Measurements from ENCODE around the gene DNAJC10.

DNA sequence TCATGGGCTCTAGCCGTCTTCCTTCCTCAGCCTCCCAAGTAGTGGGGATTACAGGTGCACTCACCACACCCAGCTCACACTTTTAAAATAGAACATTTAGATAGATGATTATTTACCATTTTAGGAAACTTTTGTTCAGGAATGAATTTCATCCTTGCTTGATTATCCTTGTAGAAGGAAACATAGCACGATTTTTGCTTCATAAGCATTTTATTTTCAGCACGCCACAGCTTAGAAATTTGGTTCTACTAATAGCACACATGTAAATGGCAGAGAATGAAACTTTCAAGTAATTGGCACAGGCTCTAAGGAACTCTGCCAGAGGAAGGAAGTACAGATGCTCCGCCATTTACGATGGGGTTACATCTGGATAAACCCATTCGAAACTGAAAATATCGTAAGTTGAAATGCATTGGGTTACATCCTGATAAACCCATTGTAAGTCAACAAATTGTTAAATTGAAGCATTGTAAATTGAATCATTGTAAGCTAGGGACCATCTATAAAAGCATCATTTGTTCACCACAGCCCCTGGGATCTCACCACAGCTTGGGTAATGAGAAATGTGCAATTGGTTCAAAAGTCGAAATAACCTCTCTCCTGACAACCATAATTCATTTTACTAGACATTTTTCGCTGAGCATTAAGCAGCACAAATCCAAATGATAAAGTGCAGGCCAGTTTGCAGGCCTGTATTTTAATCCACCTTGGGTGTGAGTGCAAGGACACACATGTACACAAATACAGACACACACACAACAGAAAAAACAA, 117.2 kb downstream of the DNAJC10 start:
- TF ChIP-seq TAF1 (IDR thresholded peaks at IDR 0.05; ENCODE audit: low read depth) (no peak), EGR1 (IDR thresholded peaks at IDR 0.05) (no peak), YY1 (IDR thresholded peaks at IDR 0.05; ENCODE audit: low read depth) (no peak), ZBTB7A (IDR thresholded peaks at IDR 0.05; ENCODE audit: low read depth) (no peak), TEAD4 (IDR thresholded peaks at IDR 0.05) (no peak), EP300 (IDR thresholded peaks at IDR 0.05; ENCODE audit: borderline replicate concordance) (no peak), CREB1 (IDR thresholded peaks at IDR 0.05; ENCODE audit: low read depth) (no peak)
- TF ChIP-seq, protein P1, sequence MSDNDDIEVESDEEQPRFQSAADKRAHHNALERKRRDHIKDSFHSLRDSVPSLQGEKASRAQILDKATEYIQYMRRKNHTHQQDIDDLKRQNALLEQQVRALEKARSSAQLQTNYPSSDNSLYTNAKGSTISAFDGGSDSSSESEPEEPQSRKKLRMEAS (IDR thresholded peaks at IDR 0.05): no peak
- TF ChIP-seq, protein P2, sequence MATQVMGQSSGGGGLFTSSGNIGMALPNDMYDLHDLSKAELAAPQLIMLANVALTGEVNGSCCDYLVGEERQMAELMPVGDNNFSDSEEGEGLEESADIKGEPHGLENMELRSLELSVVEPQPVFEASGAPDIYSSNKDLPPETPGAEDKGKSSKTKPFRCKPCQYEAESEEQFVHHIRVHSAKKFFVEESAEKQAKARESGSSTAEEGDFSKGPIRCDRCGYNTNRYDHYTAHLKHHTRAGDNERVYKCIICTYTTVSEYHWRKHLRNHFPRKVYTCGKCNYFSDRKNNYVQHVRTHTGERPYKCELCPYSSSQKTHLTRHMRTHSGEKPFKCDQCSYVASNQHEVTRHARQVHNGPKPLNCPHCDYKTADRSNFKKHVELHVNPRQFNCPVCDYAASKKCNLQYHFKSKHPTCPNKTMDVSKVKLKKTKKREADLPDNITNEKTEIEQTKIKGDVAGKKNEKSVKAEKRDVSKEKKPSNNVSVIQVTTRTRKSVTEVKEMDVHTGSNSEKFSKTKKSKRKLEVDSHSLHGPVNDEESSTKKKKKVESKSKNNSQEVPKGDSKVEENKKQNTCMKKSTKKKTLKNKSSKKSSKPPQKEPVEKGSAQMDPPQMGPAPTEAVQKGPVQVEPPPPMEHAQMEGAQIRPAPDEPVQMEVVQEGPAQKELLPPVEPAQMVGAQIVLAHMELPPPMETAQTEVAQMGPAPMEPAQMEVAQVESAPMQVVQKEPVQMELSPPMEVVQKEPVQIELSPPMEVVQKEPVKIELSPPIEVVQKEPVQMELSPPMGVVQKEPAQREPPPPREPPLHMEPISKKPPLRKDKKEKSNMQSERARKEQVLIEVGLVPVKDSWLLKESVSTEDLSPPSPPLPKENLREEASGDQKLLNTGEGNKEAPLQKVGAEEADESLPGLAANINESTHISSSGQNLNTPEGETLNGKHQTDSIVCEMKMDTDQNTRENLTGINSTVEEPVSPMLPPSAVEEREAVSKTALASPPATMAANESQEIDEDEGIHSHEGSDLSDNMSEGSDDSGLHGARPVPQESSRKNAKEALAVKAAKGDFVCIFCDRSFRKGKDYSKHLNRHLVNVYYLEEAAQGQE (IDR thresholded peaks at IDR 0.05; ENCODE audit: low read depth): no peak
